GM21367 (cell line): ENCODE results near the gene ANAPC7.
"Not testable (repeated sequence)": the region's sequence is repeated elsewhere in the genome, so short reads cannot be mapped to it uniquely, and the experiment has no call there.

Source experiments
- ATAC-seq: cut with Tn5 transposase; IDR thresholded peaks from one replicate; pipeline ENCODE4 v1.9.1; 2021; ENCODE audit not compliant: unreplicated experiment

The ANAPC7 gene

GRCh38 chr12:110349514-110350151, 53.9 kb downstream of the ANAPC7 start:
- ATAC-seq, result no peak

GRCh38 chr12:110349096-110349495, 54.4 kb downstream of the ANAPC7 start:
- no peak for ATAC-seq

DNA sequence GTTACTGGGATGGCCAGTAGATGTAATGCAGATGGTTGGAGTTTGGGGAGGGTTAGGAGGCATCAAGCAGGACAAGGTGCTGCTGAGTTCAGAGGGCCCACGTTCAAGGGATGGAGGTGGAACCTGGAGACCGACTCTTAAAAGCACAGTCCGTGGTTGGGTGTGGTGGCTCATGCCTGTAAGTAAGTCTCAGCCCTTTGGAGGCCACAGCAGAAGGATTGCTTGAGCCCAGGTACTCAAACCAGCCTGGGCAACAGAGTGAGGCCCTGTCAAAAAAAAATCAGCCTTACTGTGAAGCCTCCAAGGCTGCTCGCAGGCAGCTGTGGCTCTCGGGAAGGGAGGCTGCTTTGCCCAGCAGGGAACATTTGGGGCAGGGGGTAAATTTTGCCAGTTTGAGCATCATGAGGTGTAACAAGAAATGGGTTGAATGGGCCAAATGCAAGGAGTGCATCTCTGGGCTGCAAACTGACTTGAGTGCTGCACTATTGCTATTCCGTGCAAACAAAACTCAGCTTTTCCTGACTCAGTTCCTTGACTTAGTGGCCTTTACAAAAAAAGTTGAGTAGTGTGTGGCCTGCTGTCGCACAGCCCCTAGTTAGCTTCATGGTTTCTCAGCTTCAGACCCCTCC, 55.0 kb downstream of the ANAPC7 start:
- no peak for ATAC-seq

DNA sequence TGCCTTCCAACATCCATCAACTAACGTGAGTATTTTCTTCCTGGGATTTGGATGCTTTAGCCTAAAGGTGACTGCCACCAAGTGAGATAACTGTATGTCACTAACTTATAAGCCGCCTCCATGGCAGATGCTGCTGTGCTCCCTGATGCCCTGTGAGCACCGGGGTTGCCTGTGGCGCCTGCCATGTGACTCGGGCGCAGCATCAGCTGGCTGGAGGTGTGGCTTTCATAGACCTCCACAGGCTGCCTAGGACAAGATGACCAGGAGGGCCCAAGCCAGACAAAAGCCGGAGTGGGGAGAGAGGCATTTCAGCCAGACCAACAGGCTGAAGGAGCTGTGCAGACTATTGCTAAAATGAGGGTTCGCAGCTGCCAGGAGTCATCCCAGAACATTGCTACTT, 55.7 kb downstream of the ANAPC7 start:
- no peak for ATAC-seq

DNA sequence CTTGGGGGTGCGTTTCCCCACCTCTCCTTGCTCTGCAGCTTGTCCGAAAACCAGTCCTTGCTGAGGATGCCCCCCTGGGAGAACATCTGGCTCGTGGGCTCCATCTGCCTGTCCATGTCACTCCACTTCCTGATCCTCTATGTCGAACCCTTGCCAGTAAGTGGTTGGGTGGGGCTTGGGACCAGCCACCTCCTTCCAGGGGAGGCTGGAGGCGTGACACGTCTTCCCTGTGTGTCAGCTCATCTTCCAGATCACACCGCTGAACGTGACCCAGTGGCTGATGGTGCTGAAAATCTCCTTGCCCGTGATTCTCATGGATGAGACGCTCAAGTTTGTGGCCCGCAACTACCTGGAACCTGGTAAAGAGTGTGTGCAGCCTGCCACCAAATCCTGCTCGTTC, 57.5 kb downstream of the ANAPC7 start:
- ATAC-seq, result no peak

- ATAC-seq, result no peak
Measured at GRCh38 chr12:110345176-110345661, 58.3 kb downstream of the ANAPC7 start.

DNA sequence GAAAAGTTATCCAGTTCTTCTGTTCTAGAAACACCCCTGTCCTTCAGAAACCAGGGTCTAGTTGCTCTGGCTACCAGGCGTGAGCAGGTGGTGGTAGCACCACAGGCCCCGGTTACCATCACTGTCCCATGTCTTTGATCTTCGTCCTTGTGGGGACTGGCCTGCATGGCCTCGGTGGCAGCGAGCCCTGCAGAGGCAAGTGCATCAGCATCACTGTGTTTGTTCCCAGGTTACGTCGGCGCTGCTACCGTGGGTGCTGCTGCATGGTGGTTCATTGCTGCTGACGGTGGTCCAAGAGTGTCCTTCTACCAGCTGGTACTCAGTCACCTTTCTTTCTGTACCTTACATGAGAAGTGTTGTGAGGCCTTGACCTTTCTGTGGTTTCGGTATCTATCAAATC, 58.9 kb downstream of the ANAPC7 start:
- no peak for ATAC-seq

DNA sequence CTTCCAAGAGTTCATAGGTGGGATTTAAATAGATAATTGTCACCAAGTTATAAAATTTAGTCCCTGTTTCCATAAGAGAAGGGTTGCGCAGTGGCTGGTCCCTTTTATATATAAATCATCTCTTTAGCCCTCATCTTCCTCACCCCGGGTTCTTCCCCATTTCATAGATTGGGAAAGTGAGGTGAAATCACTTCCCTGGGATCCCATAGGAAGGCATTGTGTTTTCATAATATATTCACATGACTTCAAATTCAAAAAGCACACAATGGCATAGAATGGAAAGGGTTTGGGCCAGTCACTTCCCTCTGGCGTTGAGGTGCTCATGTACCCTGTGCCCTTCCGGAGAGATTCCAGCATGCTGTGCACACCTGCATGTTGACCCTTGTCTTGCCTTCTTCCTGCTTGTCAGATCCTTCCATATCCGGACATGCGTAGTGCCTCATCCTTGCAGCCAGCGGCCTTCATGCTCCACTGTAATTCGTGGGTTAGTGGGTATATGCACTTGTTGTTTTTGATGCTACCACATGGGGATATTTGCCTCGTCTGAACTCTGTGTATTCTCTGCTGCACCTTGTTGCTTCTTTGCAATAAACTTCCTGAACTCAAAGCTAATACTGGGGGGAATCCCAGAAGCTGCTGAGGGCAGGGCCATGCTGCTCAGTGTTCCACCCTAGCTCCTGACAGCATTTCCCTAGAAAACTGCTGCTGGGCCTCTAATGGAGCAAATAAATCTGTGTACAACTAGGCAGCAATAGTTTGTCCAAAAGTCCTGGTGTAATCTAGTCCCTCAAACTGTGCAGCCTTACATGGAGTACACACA, 59.6 kb downstream of the ANAPC7 start:
- ATAC-seq, result no peak

GRCh38 chr12:110343114-110343513, 60.4 kb downstream of the ANAPC7 start:
- ATAC-seq, result no peak

GRCh38 chr12:110342157-110342556, 61.4 kb downstream of the ANAPC7 start:
- no peak for ATAC-seq

- no peak for ATAC-seq
Measured at GRCh38 chr12:110340706-110341105, 62.8 kb downstream of the ANAPC7 start.

GRCh38 chr12:110340261-110340660, 63.2 kb downstream of the ANAPC7 start:
- not testable (repeated sequence) for ATAC-seq

DNA sequence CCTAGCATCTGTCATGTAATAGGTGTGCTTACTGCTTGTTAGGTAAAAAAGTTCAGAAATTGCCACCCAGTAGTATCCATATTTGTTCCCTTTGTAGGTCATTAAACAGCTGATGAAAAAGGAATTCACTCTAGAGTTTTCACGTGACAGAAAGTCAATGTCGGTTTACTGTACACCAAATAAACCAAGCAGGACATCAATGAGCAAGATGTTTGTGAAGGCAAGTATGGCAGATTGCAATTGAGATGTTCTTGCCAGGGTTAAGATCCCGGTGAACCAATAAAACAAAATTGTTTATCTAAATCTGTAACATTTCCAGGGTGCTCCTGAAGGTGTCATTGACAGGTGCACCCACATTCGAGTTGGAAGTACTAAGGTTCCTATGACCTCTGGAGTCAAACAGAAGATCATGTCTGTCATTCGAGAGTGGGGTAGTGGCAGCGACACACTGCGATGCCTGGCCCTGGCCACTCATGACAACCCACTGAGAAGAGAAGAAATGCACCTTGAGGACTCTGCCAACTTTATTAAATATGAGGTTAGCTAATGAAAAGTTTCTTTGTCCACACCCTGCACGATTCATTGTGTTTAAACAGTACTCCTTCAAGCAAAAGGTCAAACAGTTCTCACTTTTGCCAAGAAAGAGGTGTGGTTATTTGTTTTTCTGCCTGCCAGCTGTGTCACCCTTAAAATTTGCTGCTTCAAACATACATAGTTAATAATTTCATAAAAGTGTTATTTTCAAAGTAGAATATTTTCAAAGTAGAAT, 64.1 kb downstream of the ANAPC7 start:
- ATAC-seq, result no peak

DNA sequence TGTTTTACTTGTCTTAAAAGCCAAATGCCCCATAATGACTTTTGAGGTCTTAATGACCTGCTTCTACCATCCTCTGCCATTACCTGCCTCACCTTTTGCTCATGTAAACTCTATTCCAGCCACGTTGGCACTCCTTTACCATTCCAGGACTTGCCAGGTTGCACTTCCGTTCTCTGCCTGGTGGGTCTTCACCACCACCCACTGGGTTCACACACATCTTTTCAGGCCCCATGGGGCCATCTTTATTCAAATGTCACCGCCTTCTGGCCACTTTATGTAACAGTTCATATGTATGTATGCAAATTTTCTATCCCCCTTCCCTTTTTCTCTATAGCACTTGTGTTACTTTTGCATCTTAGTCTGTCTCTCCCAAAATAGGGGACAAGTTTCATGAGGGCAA, 64.8 kb downstream of the ANAPC7 start:
- no peak for ATAC-seq

DNA sequence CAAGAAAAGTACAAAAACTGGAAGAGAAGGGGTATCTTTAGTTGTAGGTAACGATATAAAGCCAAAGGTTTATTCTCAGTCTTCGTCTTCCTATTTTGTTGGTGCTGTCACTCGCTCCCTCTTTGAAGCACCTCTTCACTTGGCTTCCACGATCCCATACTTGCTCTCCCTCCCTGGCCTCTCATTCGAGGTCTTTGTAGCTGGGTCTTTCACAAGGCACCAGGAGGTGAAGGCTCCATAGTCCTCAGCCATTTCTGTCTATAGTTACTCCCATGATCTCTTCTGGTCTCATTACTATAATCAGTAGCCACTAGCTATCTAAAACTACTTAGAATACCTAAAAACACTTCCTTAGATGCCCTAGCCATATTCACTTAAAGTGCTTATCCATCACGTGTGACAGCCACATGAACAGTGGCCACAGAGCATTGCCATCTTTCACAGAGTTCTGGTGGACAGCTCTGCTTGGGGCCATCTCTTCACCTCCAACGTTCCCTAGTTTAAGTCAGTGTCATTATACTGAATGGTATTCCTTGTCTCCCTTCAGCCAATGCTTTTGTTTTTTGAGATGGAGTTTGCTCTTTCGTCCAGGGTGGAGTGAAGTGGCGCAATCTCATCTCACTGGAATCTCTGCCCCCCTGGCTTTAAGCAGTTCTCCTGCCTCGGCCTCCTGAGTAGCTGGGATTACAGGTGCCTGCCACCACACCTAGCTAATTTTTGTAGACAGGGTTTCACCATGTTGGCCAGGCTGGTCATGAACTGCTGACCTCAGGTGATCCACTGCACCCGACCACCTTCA, 65.4 kb downstream of the ANAPC7 start:
- ATAC-seq, result no peak

DNA sequence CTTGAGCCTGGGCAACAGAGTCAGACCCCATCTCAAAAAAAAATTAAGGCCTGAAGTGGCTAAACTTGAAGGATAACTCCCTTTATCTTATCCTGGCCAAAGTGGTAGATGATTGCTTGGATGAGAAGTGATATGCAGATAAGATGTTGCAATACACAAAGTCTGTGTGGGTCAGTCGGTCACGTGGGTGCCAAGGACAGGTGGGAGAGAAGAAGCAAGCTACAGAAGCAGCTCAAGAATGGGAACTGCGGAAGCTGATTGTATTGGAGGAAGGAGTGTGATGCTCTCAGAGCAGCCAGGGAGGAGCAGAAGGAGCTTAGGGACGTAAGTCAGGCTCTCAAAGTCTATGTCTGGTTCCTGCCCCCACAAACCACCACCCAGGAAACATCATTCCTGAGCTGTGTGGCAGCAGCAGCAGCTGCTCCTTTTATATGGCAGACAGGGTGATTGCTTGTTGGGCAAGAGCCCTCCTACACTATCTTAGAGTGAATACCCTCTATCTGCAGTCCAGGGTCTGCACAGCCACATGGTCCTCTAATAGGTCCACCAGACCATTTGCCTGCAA, 67.9 kb downstream of the ANAPC7 start:
- ATAC-seq, result no peak

GRCh38 chr12:110333201-110333600, 70.3 kb downstream of the ANAPC7 start:
- ATAC-seq, result no peak

- ATAC-seq, result no peak
Measured at GRCh38 chr12:110330544-110330943, 73.0 kb downstream of the ANAPC7 start.

- ATAC-seq, result no peak
Measured at GRCh38 chr12:110330124-110330523, 73.4 kb downstream of the ANAPC7 start.

DNA sequence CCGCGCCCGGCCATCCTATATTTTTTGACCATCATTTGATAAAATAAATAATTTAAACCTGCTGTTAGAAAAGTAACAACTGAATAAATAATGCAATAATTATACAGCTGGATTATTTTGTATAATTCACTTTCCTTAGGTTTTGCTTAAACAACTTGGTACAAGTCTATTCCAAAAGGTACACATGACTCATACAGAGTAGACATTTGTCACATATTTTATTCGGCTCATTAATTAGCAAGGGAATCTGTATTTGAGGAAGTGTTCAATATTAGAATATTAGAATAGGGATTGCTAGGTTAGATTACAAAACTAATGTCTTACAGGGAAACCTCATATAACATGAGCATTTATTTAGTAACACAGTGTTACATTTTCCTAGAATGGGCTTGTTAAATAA, 73.8 kb downstream of the ANAPC7 start:
- no peak for ATAC-seq
